HG03103 (cell line): ENCODE results near the gene SPATA12.

Source experiments
- ATAC-seq: cut with Tn5 transposase; IDR thresholded peaks from one replicate; pipeline ENCODE4 v1.9.1; 2021; ENCODE audit warnings: low read depth; ENCODE audit not compliant: unreplicated experiment

SPATA12 gene

GRCh38 chr3:57048728-57049127 is 11.7 kb upstream of the SPATA12 start:
- no peak for ATAC-seq

GRCh38 chr3:57052662-57053061 is 7.8 kb upstream of the SPATA12 start:
- no peak for ATAC-seq

- ATAC-seq = no peak
Observed at GRCh38 chr3:57053122-57053521, 7.3 kb upstream of the SPATA12 start.

GRCh38 chr3:57057351-57057750 is 3.1 kb upstream of the SPATA12 start:
- ATAC-seq = no peak

GRCh38 chr3:57059411-57059810 is 1.1 kb upstream of the SPATA12 start:
- no peak for ATAC-seq

GRCh38 chr3:57061556-57061955 is 1.1 kb downstream of the SPATA12 start:
- no peak for ATAC-seq

GRCh38 chr3:57062101-57062631 is 1.7 kb downstream of the SPATA12 start:
- no peak for ATAC-seq

- no peak for ATAC-seq
Observed at GRCh38 chr3:57063032-57063431, 2.6 kb downstream of the SPATA12 start.

- no peak for ATAC-seq
Observed at GRCh38 chr3:57064001-57064400, 3.5 kb downstream of the SPATA12 start.

- ATAC-seq = no peak
Observed at GRCh38 chr3:57064572-57064971, 4.1 kb downstream of the SPATA12 start.

GRCh38 chr3:57065588-57065987 is 5.1 kb downstream of the SPATA12 start:
- ATAC-seq = no peak

- ATAC-seq = no peak
Observed at GRCh38 chr3:57066471-57066870, 6.0 kb downstream of the SPATA12 start.

GRCh38 chr3:57068437-57069089 is 8.1 kb downstream of the SPATA12 start:
- ATAC-seq = peak; percentile 99

GRCh38 chr3:57069503-57069902 is 9.0 kb downstream of the SPATA12 start:
- ATAC-seq = no peak

- no peak for ATAC-seq
Observed at GRCh38 chr3:57073628-57074027, 13.2 kb downstream of the SPATA12 start.

GRCh38 chr3:57074135-57074534 is 13.7 kb downstream of the SPATA12 start:
- ATAC-seq = no peak

GRCh38 chr3:57076422-57076951 is 16.0 kb downstream of the SPATA12 start:
- ATAC-seq = no peak

- no peak for ATAC-seq
Observed at GRCh38 chr3:57077630-57078343, 17.3 kb downstream of the SPATA12 start.

GRCh38 chr3:57078344-57078634 is 17.8 kb downstream of the SPATA12 start:
- ATAC-seq = no peak

- ATAC-seq = no peak
Observed at GRCh38 chr3:57078635-57079473, 18.4 kb downstream of the SPATA12 start.

- ATAC-seq = no peak
Observed at GRCh38 chr3:57079474-57079831, 19.0 kb downstream of the SPATA12 start.
